Right lobe of liver (tissue), 6 donors: Measurements from ENCODE around the gene MEGF10. TPM values are rescaled to one million over a fixed set of nuclear protein-coding genes. Genes with fewer than 3 reads are reported as not detected.

Experiments used
- ATAC-seq, 4 donors: fragments of 200-7000 bp; cut with Tn5 transposase; one replicate each; pipeline ENCODE4 v1.9.1; 2020; ENCODE audit warnings: mild to moderate bottlenecking in 4 of 4, moderate library complexity in 4 of 4
- DNase-seq, 3 donors: peaks; one replicate each; pipeline ENCODE4 v3.0.0-alpha.2; 2020
- H3K27ac ChIP-seq, 3 donors: fragments of 200-600 bp; one replicate each; pipeline ENCODE4 v1.8.0; 2022
- H3K27me3 ChIP-seq, 2 donors: fragments of 200-600 bp; one replicate each; pipeline ENCODE4 v1.8.0; 2022
- H3K36me3 ChIP-seq, 4 donors: fragments of 200-600 bp; sonication (generic) in 1 of 4; one replicate each; pipeline versions ENCODE4 v1.5.1 to v1.8.0; 2017 to 2022; ENCODE audit warnings: control low read depth in 1 of 4
- H3K4me1 ChIP-seq, 4 donors: fragments of 200-600 bp; sonication (generic) in 1 of 4; one replicate each; pipeline versions ENCODE4 v1.5.1 to v1.8.0; 2017 to 2022; ENCODE audit warnings: control low read depth in 1 of 4
- H3K4me3 ChIP-seq, 3 donors: fragments of 200-600 bp; one replicate each; pipeline ENCODE4 v1.8.0; 2022
- H3K9me3 ChIP-seq, 4 donors: fragments of 200-600 bp; sonication (generic) in 1 of 4; one replicate each; pipeline versions ENCODE4 v1.5.1 to v1.8.0; 2017 to 2022; ENCODE audit warnings: control low read depth in 1 of 4
- POLR2A ChIP-seq: fragments of 450-650 bp; IDR thresholded peaks from one replicate; pipeline ENCODE4 v1.6.1; 2017; ENCODE audit warnings: antibody characterized with exemption, mild to moderate bottlenecking
- WGBS: methylation state at CpG from one replicate; pipeline ENCODE4 v1.1.6; 2018; ENCODE audit warnings: low coverage, low lambda C conversion rate; ENCODE audit not compliant: insufficient coverage; ENCODE audit errors: missing lambda C conversion rate; 5-methylcytosine and 5-hydroxymethylcytosine counted together
- intact Hi-C, 2 donors: fragments of 100-400 bp; cut with DNase I; formaldehyde crosslinking; loops; one replicate each; pipeline versions ENCODE4 v1.11.2 to v1.14.1; 2022
- total RNA-seq, 6 experiments: library from RNA; depleted of rRNA in 2 of 6; stranded (reverse); fragments of >200 nt in 2 of 6; fragmentation: NEBNext Ultra II Directional in 3 of 6; extraction: Animal tissue kit (Norgen Biotek cat#: 25700) in 3 of 6; gene quantifications; one replicate each; pipeline versions ENCODE4 v1.1.0 to v1.2.4, GENCODE V29; 2016 to 2023
- TF ChIP-seq, protein P1 (sequence below), 4 donors: fragments of 200-600 bp in 3 of 4; fragments of 450-650 bp in 1 of 4; IDR thresholded peaks; one replicate each; pipeline versions ENCODE4 v1.5.1 to v1.8.0; 2016 to 2022; ENCODE audit warnings: antibody characterized with exemption in 4 of 4, mild to moderate bottlenecking in 2 of 4
- donor health status: DM: no; HTN: yes; CAD: no.
- donor health status: DM: no; HTN: no; CAD: no.
- donor health status: DM: no; HTN: no; CAD: no.
- donor health status: DM: no; HTN: yes; CAD: no.
- donor health status: DM: no; HTN: yes; CAD: no.

Gene MEGF10
- total RNA-seq, 6 experiments from 2014 or later, result 0.42 to 1.4 (median 0.75) TPM

DNA sequence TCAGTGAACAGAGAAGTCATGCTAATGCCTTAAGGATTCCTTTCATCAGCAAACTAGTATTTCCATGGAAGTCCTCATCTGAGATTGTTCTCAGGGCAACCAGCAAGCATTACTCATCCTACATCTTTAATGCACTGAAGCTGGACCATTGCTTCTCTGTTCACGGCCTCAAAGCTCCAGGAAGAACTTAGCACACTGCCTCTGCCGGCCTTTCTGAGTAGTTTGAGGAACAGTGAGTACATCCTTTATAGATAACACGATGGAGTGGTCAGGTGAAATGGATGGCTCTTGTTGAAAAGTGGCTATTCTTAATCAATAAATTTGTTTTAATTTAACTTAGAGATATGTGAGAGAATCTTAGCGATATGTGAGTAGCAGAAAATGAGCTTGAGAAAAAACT, 35.8 kb downstream of the MEGF10 start:
- DNase-seq (no peak), ATAC-seq (no peak)
- Histone ChIP-seq H3K4me3 (no peak overlapping the region), H3K4me1 (no peaks in the 10 kb centered on the region), H3K9me3 (no peaks in the 10 kb centered on the region), H3K27ac (no peak overlapping the region), H3K27me3 (no peaks in the 10 kb centered on the region), H3K36me3 (no peaks in the 10 kb centered on the region)
- TF ChIP-seq, protein P1, sequence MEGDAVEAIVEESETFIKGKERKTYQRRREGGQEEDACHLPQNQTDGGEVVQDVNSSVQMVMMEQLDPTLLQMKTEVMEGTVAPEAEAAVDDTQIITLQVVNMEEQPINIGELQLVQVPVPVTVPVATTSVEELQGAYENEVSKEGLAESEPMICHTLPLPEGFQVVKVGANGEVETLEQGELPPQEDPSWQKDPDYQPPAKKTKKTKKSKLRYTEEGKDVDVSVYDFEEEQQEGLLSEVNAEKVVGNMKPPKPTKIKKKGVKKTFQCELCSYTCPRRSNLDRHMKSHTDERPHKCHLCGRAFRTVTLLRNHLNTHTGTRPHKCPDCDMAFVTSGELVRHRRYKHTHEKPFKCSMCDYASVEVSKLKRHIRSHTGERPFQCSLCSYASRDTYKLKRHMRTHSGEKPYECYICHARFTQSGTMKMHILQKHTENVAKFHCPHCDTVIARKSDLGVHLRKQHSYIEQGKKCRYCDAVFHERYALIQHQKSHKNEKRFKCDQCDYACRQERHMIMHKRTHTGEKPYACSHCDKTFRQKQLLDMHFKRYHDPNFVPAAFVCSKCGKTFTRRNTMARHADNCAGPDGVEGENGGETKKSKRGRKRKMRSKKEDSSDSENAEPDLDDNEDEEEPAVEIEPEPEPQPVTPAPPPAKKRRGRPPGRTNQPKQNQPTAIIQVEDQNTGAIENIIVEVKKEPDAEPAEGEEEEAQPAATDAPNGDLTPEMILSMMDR (IDR thresholded peaks at IDR 0.05), result no peak
- no peak for TF ChIP-seq POLR2A
- 52% methylated on average over 4 of the region's 4 CpGs for WGBS
- intact Hi-C loops, result no loop called here

DNA sequence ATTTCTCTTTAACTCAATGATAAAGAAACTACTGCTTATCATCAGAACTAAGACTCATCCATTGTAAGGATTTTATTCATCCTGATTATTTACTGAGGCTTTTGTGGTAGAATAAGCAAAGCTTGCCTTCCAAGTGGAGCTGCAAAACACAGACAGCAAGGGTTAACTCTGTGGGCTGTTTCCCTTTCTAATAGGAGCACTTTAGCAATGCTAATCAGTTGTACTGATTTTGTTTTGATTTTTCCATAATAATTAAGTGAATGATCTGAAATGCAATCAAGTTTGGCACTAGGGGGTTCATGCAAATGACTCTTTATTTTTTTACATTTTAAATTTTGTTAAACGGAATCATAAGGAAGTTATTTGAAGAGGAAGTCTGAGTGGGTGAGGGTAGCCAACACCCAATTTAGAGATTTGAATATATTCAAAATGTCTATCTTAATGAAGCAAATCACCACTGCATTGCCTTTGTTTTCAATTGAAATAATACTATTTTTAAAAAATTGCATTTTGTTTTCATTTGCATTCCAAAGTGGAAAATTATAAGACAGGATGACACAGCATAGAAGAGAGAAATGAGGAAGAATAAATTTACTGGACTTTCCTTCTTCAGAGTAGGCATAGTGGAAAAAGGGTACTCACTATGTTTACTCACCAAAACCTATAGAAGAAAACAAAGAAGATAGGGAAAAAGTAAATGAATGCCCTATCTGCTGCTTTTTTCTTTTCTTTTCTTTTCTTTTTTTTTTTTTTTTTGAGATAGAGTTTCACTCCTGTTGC, 36.6 kb downstream of the MEGF10 start:
- 24% methylated on average over 1 of the region's 1 CpG for WGBS
- no peak overlapping the region for H3K4me3 ChIP-seq
- peaks cover 0 to 2% of the 10 kb centered on the region in 2 donors for H3K27me3 ChIP-seq
- H3K27ac ChIP-seq, result no peak overlapping the region
- no peaks in the 10 kb centered on the region for H3K4me1 ChIP-seq
- DNase-seq, result no peak
- H3K36me3 ChIP-seq, result no peaks in the 10 kb centered on the region
- intact Hi-C loops, result no loop called here
- no peaks in the 10 kb centered on the region for H3K9me3 ChIP-seq
- TF ChIP-seq, protein P1 (IDR thresholded peaks at IDR 0.05), result no peak
- no peak for TF ChIP-seq POLR2A
- ATAC-seq, result no peak

DNA sequence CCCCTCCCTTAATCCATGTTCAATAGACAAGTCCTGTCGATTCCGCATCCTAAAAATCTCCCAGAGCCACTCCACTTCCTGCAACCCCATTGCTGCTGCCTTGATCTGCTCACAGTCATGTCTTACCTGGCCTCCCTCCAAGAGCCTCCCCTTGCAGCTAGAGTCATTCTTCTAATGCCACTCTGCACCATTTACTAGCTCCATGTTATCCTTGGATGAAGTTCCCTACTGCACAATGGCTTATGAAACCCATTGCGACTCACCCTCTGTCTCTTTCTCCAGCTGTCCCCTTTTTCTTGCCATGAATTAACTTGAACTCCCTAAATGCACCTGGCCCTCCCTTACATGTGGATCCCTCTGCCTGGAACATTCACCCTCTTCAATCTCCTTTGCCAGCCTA, 39.5 kb downstream of the MEGF10 start:
- H3K27me3 ChIP-seq, result peaks cover 0 to 3% of the 10 kb centered on the region in 2 donors
- no peak for ATAC-seq
- 92% methylated on average over 3 of the region's 3 CpGs for WGBS
- intact Hi-C loops, result no loop called here
- H3K36me3 ChIP-seq, result no peaks in the 10 kb centered on the region
- no peaks in the 10 kb centered on the region for H3K4me1 ChIP-seq
- DNase-seq, result no peak
- no peak for TF ChIP-seq POLR2A
- TF ChIP-seq, protein P1 (IDR thresholded peaks at IDR 0.05), result no peak
- H3K9me3 ChIP-seq, result no peaks in the 10 kb centered on the region
- H3K27ac ChIP-seq, result no peak overlapping the region
- no peak overlapping the region for H3K4me3 ChIP-seq

DNA sequence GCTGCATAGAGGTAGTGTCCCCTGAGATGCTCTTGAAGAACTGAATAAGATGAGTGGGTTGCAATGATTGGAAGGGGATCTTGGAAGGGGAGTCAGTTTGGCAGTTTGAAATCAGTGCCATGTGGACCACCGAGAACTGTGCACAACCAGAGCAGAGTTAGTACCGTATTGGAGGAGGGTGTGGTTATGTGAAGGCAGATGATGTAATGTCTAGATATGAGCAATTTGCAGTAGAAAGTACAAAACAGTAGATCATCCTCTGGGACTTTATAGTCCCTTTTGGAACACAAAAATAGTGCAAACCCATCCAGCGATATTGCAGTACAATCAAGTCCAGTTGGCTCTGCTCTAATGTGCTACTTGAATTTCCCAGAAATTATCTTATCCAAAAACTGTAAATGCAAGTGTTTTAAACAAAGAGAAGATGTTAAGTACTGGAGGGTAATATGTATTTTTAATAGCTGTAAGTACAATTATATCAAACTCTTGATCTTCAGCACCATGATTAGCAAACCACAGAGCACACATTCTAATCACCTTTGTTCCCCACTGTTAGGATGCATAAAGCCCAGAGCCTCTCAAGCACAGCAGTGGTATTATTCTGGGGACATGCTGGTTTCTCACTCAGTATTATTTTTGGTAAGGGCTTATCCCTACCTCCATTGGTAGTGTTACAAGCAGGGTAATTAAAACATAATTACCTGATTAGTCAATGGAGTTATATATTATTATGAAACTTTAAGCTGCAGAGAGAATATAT, 41.5 kb downstream of the MEGF10 start:
- Histone ChIP-seq H3K36me3 (no peaks in the 10 kb centered on the region), H3K9me3 (no peaks in the 10 kb centered on the region), H3K4me3 (no peak overlapping the region), H3K27me3 (peaks cover 0 to 3% of the 10 kb centered on the region in 2 donors), H3K27ac (no peak overlapping the region), H3K4me1 (no peaks in the 10 kb centered on the region)
- ATAC-seq (no peak), DNase-seq (no peak)
- TF ChIP-seq, protein P1 (IDR thresholded peaks at IDR 0.05), result no peak
- no peak for TF ChIP-seq POLR2A
- WGBS, result 42% methylated on average over 3 of the region's 3 CpGs
- intact Hi-C loops, result no loop called here
